Lower lobe of right lung (tissue), 2 donors: ENCODE data around the gene HOXC9. TPM values are rescaled to one million over a fixed set of nuclear protein-coding genes. Genes with fewer than 3 reads are reported as not detected.

Experiments used
- ATAC-seq, 2 donors: fragments of 200-7000 bp; cut with Tn5 transposase; one replicate each; pipeline ENCODE4 v1.9.1; 2020 to 2022; ENCODE audit warnings: mild to moderate bottlenecking in 2 of 2, moderate library complexity in 2 of 2
- DNase-seq: peaks from one replicate; pipeline ENCODE4 v3.0.0-alpha.2; 2020
- H3K27ac ChIP-seq: fragments of 200-600 bp; one replicate; pipeline ENCODE4 v1.8.0; 2022
- H3K27me3 ChIP-seq: fragments of 200-600 bp; one replicate; pipeline ENCODE4 v1.8.0; 2022; ENCODE audit warnings: low read depth
- H3K36me3 ChIP-seq: fragments of 200-600 bp; one replicate; pipeline ENCODE4 v1.8.0; 2022; ENCODE audit warnings: mild to moderate bottlenecking
- H3K4me1 ChIP-seq: fragments of 200-600 bp; one replicate; pipeline ENCODE4 v1.8.0; 2022
- H3K4me3 ChIP-seq: fragments of 200-600 bp; one replicate; pipeline ENCODE4 v1.8.0; 2022; ENCODE audit warnings: mild to moderate bottlenecking
- H3K9me3 ChIP-seq: fragments of 200-600 bp; one replicate; pipeline ENCODE4 v1.8.0; 2022
- CTCF ChIP-seq: fragments of 200-600 bp; IDR thresholded peaks from one replicate; pipeline ENCODE4 v1.8.0; 2022; ENCODE audit warnings: antibody characterized with exemption, mild to moderate bottlenecking
- intact Hi-C: fragments of 100-400 bp; cut with DNase I; formaldehyde crosslinking; loops from one replicate; pipeline ENCODE4 v1.11.0; 2022
- total RNA-seq: library from RNA; stranded (reverse); fragmentation: NEBNext Ultra II Directional; extraction: Animal tissue kit (Norgen Biotek cat#: 25700); gene quantifications from one replicate; pipeline ENCODE4 v1.2.1, GENCODE V29; 2021
- donor health status: DM: no; HTN: yes; CAD: no; lungs with severe emphysema.

The HOXC9 gene
- total RNA-seq, 1 donor from 2014 or later: not detected

- H3K27me3 ChIP-seq: peaks cover 98% of the 10 kb centered on the region
- intact Hi-C loops: no loop called here
- peaks cover 22% of the 10 kb centered on the region for H3K4me1 ChIP-seq
- no peak overlapping the region for H3K27ac ChIP-seq
- no peak overlapping the region for H3K4me3 ChIP-seq
- no peaks in the 10 kb centered on the region for H3K9me3 ChIP-seq
- ATAC-seq (no peak), DNase-seq (no peak)
- H3K36me3 ChIP-seq: no peaks in the 10 kb centered on the region
- TF ChIP-seq CTCF: no peak
These were observed 29.5 kb upstream of the HOXC9 start for GRCh38 chr12:53970451-53970850.

- DNase-seq (no peak), ATAC-seq (no peak)
- Histone ChIP-seq H3K9me3 (no peaks in the 10 kb centered on the region), H3K27me3 (peaks cover 98% of the 10 kb centered on the region), H3K27ac (no peak overlapping the region), H3K36me3 (no peaks in the 10 kb centered on the region), H3K4me3 (no peak overlapping the region), H3K4me1 (peaks cover 17% of the 10 kb centered on the region)
- intact Hi-C loops: no loop called here
- no peak for TF ChIP-seq CTCF
These were observed 28.8 kb upstream of the HOXC9 start for GRCh38 chr12:53971129-53971528.

- peaks cover 98% of the 10 kb centered on the region for H3K27me3 ChIP-seq
- no peak overlapping the region for H3K4me3 ChIP-seq
- H3K27ac ChIP-seq: no peak overlapping the region
- no peak for DNase-seq
- TF ChIP-seq CTCF: no peak
- no peaks in the 10 kb centered on the region for H3K9me3 ChIP-seq
- peaks cover 12% of the 10 kb centered on the region for H3K4me1 ChIP-seq
- no peak for ATAC-seq
- intact Hi-C loops: no loop called here
- no peaks in the 10 kb centered on the region for H3K36me3 ChIP-seq
These were observed 28.3 kb upstream of the HOXC9 start for GRCh38 chr12:53971686-53972085.

GRCh38 chr12:53972152-53972702 is 27.7 kb upstream of the HOXC9 start:
- Histone ChIP-seq H3K27ac (no peak overlapping the region), H3K4me3 (no peak overlapping the region), H3K4me1 (peaks cover 10% of the 10 kb centered on the region), H3K36me3 (no peaks in the 10 kb centered on the region), H3K27me3 (peaks cover 98% of the 10 kb centered on the region), H3K9me3 (no peaks in the 10 kb centered on the region)
- DNase-seq (no peak), ATAC-seq (no peak)
- TF ChIP-seq CTCF: no peak
- intact Hi-C loops: no loop called here

- peaks cover 10% of the 10 kb centered on the region for H3K4me1 ChIP-seq
- H3K27me3 ChIP-seq: peaks cover 98% of the 10 kb centered on the region
- H3K36me3 ChIP-seq: no peaks in the 10 kb centered on the region
- no peak within 1 kb of the TSS for H3K4me3 ChIP-seq
- H3K27ac ChIP-seq: no peak within 1 kb of the TSS
- no peak for ATAC-seq
- no peaks in the 10 kb centered on the region for H3K9me3 ChIP-seq
- intact Hi-C loops: no loop called here
- DNase-seq: no peak
- no peak for TF ChIP-seq CTCF
These were observed 27.2 kb upstream of the HOXC9 start, which contains the start of gene HOXC11 for GRCh38 chr12:53972722-53973235. Gene HOXC11, plus strand, starts transcription at chr12:53973126. Its CDS starts 116 bp downstream, at chr12:53973242.
